ENCODE results near the gene TBC1D14. TPM values are rescaled to one million over a fixed set of nuclear protein-coding genes. Genes with fewer than 3 reads are reported as not detected.

TBC1D14 gene
- total and polyA plus RNA-seq, 9 of the 15 experiments (the other 6 are each of a cell fraction or from before 2014, with no cell fraction given), result 2.1 to 59.6 (median 44.8) TPM

DNA sequence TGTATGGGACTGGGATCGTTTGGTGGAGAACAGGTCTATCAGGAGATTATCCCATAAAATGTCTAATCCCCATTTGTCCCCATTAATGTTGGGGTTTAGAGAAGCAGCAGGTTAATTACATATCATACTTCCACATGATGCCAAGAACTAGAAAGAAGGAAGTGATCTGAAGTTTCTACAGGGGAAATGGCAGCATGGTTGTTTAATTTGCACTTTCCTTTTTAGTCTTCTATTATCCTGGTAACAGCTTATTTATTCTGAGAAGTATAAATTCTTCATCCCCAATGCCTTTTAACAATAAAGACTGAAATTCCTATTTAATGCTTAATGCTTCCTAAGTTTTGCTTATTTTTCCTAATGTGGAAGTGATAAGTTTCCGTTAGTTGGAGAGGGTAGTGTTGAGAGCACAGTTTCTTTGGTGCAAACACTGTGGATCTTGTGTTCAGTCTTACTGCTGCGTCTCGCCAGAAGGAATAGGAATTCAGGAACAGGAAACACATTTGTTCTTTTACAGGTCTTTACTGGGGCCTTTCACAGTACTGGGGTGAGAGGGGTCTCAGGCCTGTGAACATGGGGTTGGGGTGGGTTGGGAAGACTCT is 74.0 kb downstream of the TBC1D14 start:
- Histone ChIP-seq H3K4me3 (no peak overlapping the region), H3K9me1 (ENCODE audit: control insufficient read depth, insufficient read depth, low read length) (no peaks in the 10 kb centered on the region), H3K27ac (ENCODE audit: extremely low read depth, low read depth, low read length) (peak overlapping the region; percentile 8; the same call in 2 of the 3 replicates), H3K79me2 (ENCODE audit: control insufficient read depth, insufficient read depth, low read length) (peaks cover 70% of the 10 kb centered on the region), H2AFZ (ENCODE audit: low read depth, low read length) (no peak overlapping the region), H3K4me1 (replicated peaks in 1 of 2; ENCODE audit: control insufficient read depth in 2 of 2, insufficient read depth in 2 of 2, low read length in 2 of 2) (peaks cover 16 to 36% of the 10 kb centered on the region in 2 experiments; a peak in 4 of 5 replicates), H4K20me1 (replicated peaks; ENCODE audit: control insufficient read depth, insufficient read depth, low read length) (peaks cover 16% of the 10 kb centered on the region), H3K27me3 (ENCODE audit: control insufficient read depth in 2 of 2, insufficient read depth in 2 of 2, low read length in 2 of 2) (no peaks in the 10 kb centered on the region), H3K9me3 (replicated peaks; ENCODE audit: control insufficient read depth, insufficient read depth, low read depth, low read length) (no peaks in the 10 kb centered on the region), H3K9ac (ENCODE audit: insufficient read depth in 1 of 2, low read depth in 2 of 2, low read length in 2 of 2) (no peak overlapping the region), H3K4me2 (ENCODE audit: insufficient read depth, low read length) (no peak overlapping the region), H3K36me3 (ENCODE audit: control insufficient read depth, insufficient read depth, low read length) (peaks cover 19% of the 10 kb centered on the region; the same call in 2 of the 3 replicates)
- TF ChIP-seq SPI1 (IDR thresholded peaks at IDR 0.05; ENCODE audit: borderline replicate concordance, low read depth, low read length) (0 out of 2 replicates have a peak, but pooled peaks have one; percentile 13), PHF8 (IDR thresholded peaks at IDR 0.05; ENCODE audit: borderline replicate concordance, low read length) (no peak)
- ChIA-PET POLR2A (interaction anchor here (0.7 to 1.2 kb wide), 3 partner anchors 10 to 70 kb away, joined by 3 to 5 read pairs (median 3); no protein-coding TSS in a partner anchor), CTCF (ENCODE audit: low intra/inter-chr PET ratio) (no interaction called here)
- 63% methylated on average over 4 of the region's 4 CpGs for WGBS (ENCODE audit: insufficient coverage, low coverage, missing lambda C conversion rate)
- intact Hi-C loops (cut with micrococcal nuclease) (no loop called here), in situ Hi-C loops (cut with MboI) (no loop called here)
- no peak for FAIRE-seq
- no peak for ATAC-seq
- DNase-seq (ENCODE audit: extremely low read depth in 1 of 4, low spot score in 3 of 4), result no peak
- BruUV-seq (replicated peaks), result no TSS peak

Data from K562 (cell line).